ENCODE results near the gene KYAT1. TPM values are rescaled to one million over a fixed set of nuclear protein-coding genes. Genes with fewer than 3 reads are reported as not detected.

Gene KYAT1
- total and polyA plus RNA-seq, 8 donors: 1.1 to 5.2 (median 1.8) TPM

DNA sequence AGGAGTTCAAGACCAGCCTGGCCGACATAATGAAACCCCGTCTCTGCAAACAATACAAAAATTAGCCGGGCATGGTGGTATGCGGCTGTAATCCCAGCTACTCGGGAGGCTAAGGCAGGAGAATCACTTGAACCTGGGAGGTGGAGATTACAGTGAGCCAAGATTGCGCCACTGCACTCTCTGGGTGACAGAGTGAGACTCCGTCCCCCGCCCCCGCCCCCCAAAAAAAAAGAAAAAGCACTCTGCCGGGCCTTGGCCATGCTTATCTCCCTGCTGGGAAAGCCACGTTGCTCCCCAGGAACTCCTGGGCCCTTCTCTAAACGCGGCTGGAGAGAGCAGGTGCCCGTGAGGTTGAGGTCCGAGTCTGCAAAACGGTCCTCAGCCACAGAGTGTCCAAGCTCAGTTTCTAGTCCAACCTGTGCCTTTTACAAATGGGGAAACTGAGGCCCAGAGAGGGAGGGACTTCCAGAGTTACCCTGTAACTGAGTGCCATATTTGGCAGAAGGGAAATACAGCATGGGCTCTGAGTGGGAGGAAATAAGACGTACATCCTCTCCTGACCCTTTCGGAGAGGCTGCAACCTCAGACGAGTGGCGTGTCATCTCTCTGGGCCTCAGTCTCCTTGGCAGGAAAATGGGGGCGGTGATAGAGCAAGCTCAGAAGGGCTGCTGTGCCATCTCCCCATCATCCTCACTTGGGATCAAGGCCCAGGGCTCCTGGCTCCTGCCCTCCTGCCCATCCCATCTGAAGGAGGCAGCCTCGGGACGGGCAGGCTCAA lies 32.4 kb upstream of the KYAT1 start:
- intact Hi-C loops (cut with DNase I): no loop called here
- Histone ChIP-seq H3K36me3 (peaks cover 0 to 7% (median 1%) of the 10 kb centered on the region in 3 donors), H3K4me1 (peaks cover 15 to 20% (median 17%) of the 10 kb centered on the region in 3 donors), H3K27me3 (no peaks in the 10 kb centered on the region), H3K4me3 (no peak overlapping the region), H3K9me3 (no peaks in the 10 kb centered on the region), H3K27ac (no peak overlapping the region)
- WGBS, 2 donors: 72 to 73% methylated on average over 23 of the region's 23 CpGs
- DNase-seq (no peak), ATAC-seq (no peak), FAIRE-seq (no peak)
- TF ChIP-seq, protein P1, sequence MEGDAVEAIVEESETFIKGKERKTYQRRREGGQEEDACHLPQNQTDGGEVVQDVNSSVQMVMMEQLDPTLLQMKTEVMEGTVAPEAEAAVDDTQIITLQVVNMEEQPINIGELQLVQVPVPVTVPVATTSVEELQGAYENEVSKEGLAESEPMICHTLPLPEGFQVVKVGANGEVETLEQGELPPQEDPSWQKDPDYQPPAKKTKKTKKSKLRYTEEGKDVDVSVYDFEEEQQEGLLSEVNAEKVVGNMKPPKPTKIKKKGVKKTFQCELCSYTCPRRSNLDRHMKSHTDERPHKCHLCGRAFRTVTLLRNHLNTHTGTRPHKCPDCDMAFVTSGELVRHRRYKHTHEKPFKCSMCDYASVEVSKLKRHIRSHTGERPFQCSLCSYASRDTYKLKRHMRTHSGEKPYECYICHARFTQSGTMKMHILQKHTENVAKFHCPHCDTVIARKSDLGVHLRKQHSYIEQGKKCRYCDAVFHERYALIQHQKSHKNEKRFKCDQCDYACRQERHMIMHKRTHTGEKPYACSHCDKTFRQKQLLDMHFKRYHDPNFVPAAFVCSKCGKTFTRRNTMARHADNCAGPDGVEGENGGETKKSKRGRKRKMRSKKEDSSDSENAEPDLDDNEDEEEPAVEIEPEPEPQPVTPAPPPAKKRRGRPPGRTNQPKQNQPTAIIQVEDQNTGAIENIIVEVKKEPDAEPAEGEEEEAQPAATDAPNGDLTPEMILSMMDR (IDR thresholded peaks at IDR 0.05): no peak

DNA sequence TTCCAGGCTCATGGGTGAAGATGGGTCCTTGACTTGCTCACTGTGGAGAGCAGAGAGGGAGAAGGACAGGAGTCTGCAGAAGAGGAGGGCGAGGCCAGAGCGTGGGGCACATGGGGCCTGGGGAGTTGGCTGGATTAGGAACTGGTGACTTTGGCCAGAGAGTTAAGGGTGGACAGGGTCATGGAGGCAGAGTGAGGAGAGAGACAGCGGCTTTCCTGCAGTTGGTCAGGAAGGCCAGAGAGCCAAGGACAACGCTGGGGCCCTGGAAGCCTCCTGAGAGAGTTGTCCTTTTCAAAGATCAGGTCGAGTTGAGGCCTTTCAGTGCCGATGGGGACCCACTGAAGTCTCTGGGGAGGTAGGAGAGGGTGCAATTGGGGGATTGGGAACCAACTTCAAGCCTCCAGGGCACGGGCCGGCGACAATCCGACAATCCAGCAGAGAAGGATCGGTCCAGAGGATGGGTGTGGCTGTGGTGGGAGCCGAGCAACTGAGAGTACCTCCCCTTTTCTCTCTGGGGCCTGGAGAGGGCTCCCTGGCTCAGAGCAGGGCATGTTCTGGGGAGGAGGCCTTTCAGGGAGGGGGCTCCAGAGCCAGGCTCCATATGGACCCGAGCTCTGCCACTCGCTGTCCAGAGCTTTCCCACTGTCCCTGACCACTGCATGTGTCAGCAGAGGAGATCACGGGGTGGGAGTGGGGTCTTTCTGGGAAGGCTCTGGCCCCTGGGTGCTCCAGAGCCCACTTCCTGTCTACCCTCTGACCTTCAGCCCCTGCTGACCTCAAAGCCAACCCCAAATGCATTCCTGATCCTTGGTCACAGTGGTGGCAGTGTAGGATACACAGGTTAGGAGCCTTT lies 31.5 kb upstream of the KYAT1 start:
- Histone ChIP-seq H3K36me3 (peaks cover 0 to 16% (median 10%) of the 10 kb centered on the region in 3 donors), H3K27me3 (no peaks in the 10 kb centered on the region), H3K9me3 (no peaks in the 10 kb centered on the region), H3K27ac (peak overlapping the region in 1 of 4 donors; percentile 27), H3K4me1 (peaks cover 14 to 17% (median 17%) of the 10 kb centered on the region in 3 donors), H3K4me3 (no peak overlapping the region)
- TF ChIP-seq, protein P1 (IDR thresholded peaks at IDR 0.05): no peak
- ATAC-seq (no peak), FAIRE-seq (no peak), DNase-seq (no peak)
- intact Hi-C loops (cut with DNase I): no loop called here
- WGBS, 2 donors: 84 to 88% methylated on average over 15 of the region's 15 CpGs

DNA sequence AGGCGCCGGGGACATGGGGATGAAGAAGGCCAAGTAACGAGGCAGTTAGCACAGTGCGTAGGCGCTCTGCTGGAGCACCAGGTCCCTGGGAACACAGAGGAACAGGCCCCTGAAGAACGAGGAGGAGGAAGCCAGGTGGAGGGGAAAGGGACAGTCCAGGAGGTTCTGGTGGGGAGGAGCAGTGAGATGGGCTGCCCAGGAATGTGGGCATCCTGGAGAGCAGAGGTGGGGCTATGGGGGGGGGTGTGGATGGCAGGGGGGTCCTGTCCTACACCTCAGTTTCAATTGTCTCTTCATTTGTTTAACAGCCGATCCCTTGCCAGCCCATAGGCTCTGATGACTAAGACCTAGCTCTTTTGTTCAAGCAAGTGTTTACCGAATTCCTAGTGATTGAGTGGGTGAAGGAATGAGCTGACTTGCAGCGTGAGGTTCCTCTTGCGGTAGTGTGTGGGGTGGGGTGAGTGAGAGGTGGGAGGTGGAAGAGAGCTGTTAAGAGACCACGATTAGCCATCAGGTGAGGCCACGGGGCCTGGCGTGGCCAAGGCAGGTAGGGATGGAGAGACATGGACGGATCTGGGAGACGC lies 30.6 kb upstream of the KYAT1 start:
- intact Hi-C loops (cut with DNase I): no loop called here
- 78 to 82% methylated on average over 15 of the region's 15 CpGs for WGBS, 2 donors
- FAIRE-seq (no peak), DNase-seq (no peak), ATAC-seq (no peak)
- TF ChIP-seq, protein P1 (IDR thresholded peaks at IDR 0.05): no peak
- Histone ChIP-seq H3K36me3 (peaks cover 0 to 25% (median 20%) of the 10 kb centered on the region in 3 donors), H3K27me3 (no peaks in the 10 kb centered on the region), H3K27ac (peak overlapping the region in 2 of 4 donors; percentile 23 to 54), H3K9me3 (no peaks in the 10 kb centered on the region), H3K4me3 (no peak overlapping the region), H3K4me1 (peaks cover 13 to 17% (median 14%) of the 10 kb centered on the region in 3 donors)

DNA sequence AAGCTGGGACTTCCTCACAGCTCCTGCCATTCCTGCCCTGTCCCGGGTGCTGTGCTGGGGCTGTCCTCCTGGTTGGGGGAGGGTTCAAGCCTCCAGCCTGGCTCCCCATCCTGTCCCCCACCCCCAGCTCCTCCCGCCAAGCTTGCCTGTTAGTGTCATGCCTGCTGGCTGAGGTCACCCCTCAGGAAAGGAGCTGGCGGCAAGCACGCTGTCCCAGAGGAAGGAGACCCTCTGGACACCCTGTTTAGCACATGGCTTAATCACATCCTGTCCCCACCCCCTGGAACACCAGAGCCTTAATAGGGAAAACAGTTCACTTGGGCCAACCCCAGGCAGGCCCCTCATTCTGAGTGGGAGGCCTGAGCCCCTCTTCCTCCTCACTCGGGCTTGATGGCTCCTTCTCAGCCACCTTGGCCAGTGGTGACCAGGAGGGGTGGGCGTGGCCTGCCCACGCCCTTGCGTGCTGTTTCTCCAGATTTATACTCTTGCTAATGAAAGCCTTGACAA lies 29.8 kb upstream of the KYAT1 start:
- FAIRE-seq (no peak), DNase-seq (peak in 2 of 6 donors; percentile 37 to 68), ATAC-seq (peak in 2 of 4 donors; percentile 8 to 10)
- Histone ChIP-seq H3K36me3 (peaks cover 0 to 33% (median 24%) of the 10 kb centered on the region in 3 donors), H3K9me3 (no peaks in the 10 kb centered on the region), H3K4me3 (no peak overlapping the region), H3K27me3 (no peaks in the 10 kb centered on the region), H3K27ac (peak overlapping the region in 2 of 4 donors; percentile 23 to 54), H3K4me1 (peaks cover 9 to 13% (median 11%) of the 10 kb centered on the region in 3 donors)
- 65 to 70% methylated on average over 8 of the region's 8 CpGs for WGBS, 2 donors
- intact Hi-C loops (cut with DNase I): no loop called here
- TF ChIP-seq, protein P1 (IDR thresholded peaks at IDR 0.05): no peak

All from pancreas (tissue), 10 donors.